Neural crest cell (in vitro differentiated cells): ENCODE measurements around the gene NRSN2. TPM values are rescaled to one million over a fixed set of nuclear protein-coding genes. Genes with fewer than 3 reads are reported as not detected.

Experiments used
- DNase-seq: peaks from one replicate; pipeline ENCODE4 v3.0.0; 2021; ENCODE audit warnings: low read depth, mixed read lengths, low spot score
- H3K27ac Mint-ChIP-seq: one replicate; pipeline ENCODE4 v1.8.0; 2021; ENCODE audit warnings: mild to moderate bottlenecking, mixed read lengths; ENCODE audit not compliant: unreplicated experiment
- H3K27me3 Mint-ChIP-seq: 2 replicates; pipeline ENCODE4 v1.8.0; 2021; ENCODE audit warnings: low read depth, mild to moderate bottlenecking, mixed read lengths
- H3K36me3 Mint-ChIP-seq: 2 replicates; pipeline ENCODE4 v1.8.0; 2021; ENCODE audit warnings: low read depth, mild to moderate bottlenecking, mixed read lengths
- H3K4me1 Mint-ChIP-seq: 2 replicates; pipeline ENCODE4 v1.8.0; 2021; ENCODE audit warnings: mixed read lengths
- H3K4me3 Mint-ChIP-seq: one replicate; pipeline ENCODE4 v1.8.0; 2021; ENCODE audit warnings: mild to moderate bottlenecking, mixed read lengths
- H3K9me3 Mint-ChIP-seq: 2 replicates; pipeline ENCODE4 v1.8.0; 2021; ENCODE audit warnings: mixed read lengths
- CTCF ChIP-seq: fragments of 200-600 bp; sonication (generic); conservative IDR thresholded peaks from 2 replicates; pipeline ENCODE4 v1.5.0; 2021; ENCODE audit warnings: antibody characterized with exemption, mild to moderate bottlenecking
- total RNA-seq: library from RNA; stranded (reverse); gene quantifications from 2 replicates; pipeline ENCODE4 v1.2.1, GENCODE V29; 2021

NRSN2 gene
- total RNA-seq, 1 donor from 2014 or later, result 42.0 TPM

GRCh38 chr20:316316-317068 lies 30.4 kb upstream of the NRSN2 start:
- Mint-ChIP-seq H3K4me1 (peaks cover 12% of the 10 kb centered on the region), H3K36me3 (peaks cover 6% of the 10 kb centered on the region)

GRCh38 chr20:324177-325044 lies 22.5 kb upstream of the NRSN2 start:
- H3K4me1 Mint-ChIP-seq, result peaks cover 39% of the 10 kb centered on the region
- H3K27ac Mint-ChIP-seq, result peak overlapping the region; percentile 96
- peaks cover 3% of the 10 kb centered on the region for H3K27me3 Mint-ChIP-seq
- H3K9me3 Mint-ChIP-seq, result no peaks in the 10 kb centered on the region
- peak; percentile 86 for DNase-seq
- peak; percentile 41 for TF ChIP-seq CTCF
- peak overlapping the region; percentile 100 for H3K4me3 Mint-ChIP-seq
- H3K36me3 Mint-ChIP-seq, result peaks cover 12% of the 10 kb centered on the region

More at GRCh38 chr20:316316-317068, 30.4 kb upstream of the NRSN2 start:
- H3K4me3 Mint-ChIP-seq, result no peak overlapping the region
- no peaks in the 10 kb centered on the region for H3K27me3 Mint-ChIP-seq
- no peaks in the 10 kb centered on the region for H3K9me3 Mint-ChIP-seq
- H3K27ac Mint-ChIP-seq, result no peak overlapping the region
- DNase-seq, result no peak
- no peak for TF ChIP-seq CTCF

GRCh38 chr20:325045-325888 lies 21.6 kb upstream of the NRSN2 start, which contains the start of gene SOX12:
TSS of gene SOX12 (plus strand) at chr20:325552. CDS start at chr20:325925, 373 bp downstream.
- no peak for TF ChIP-seq CTCF
- H3K4me3 Mint-ChIP-seq, result peak within 1 kb of the TSS; percentile 100
- H3K27ac Mint-ChIP-seq, result peak within 1 kb of the TSS; percentile 96
- peaks cover 12% of the 10 kb centered on the region for H3K36me3 Mint-ChIP-seq
- peaks cover 47% of the 10 kb centered on the region for H3K4me1 Mint-ChIP-seq
- DNase-seq, result peak; percentile 97
- peaks cover 3% of the 10 kb centered on the region for H3K27me3 Mint-ChIP-seq
- H3K9me3 Mint-ChIP-seq, result no peaks in the 10 kb centered on the region

- peaks cover 54% of the 10 kb centered on the region for H3K4me1 Mint-ChIP-seq
- H3K9me3 Mint-ChIP-seq, result no peaks in the 10 kb centered on the region
- peak overlapping the region; percentile 95 for H3K4me3 Mint-ChIP-seq
- peak; percentile 60 for DNase-seq
- H3K27ac Mint-ChIP-seq, result peak overlapping the region; percentile 89
- H3K36me3 Mint-ChIP-seq, result peaks cover 9% of the 10 kb centered on the region
- peaks cover 3% of the 10 kb centered on the region for H3K27me3 Mint-ChIP-seq
- TF ChIP-seq CTCF, result no peak
These were observed 20.8 kb upstream of the NRSN2 start for GRCh38 chr20:325889-326644.
